Measurements from ENCODE around the gene TMEM63B.
"Not testable (repeated sequence)": the region's sequence is repeated elsewhere in the genome, so short reads cannot be mapped to it uniquely, and the experiment has no call there.

The TMEM63B gene

GRCh38 chr6:44127186-44128019, at the start of gene TMEM63B, which contains the start of gene MRPL14:
Gene TMEM63B (plus strand): TSS chr6:44127554. CDS start chr6:44134585, 7,031 bp downstream.
Gene MRPL14 (minus strand): TSS chr6:44127452. CDS start chr6:44116611, 10,841 bp downstream.
- no peak for DNase-seq

- no peak for DNase-seq
Observed at GRCh38 chr6:44078219-44078826, 49.0 kb upstream of the TMEM63B start.

GRCh38 chr6:44078827-44079671, 48.3 kb upstream of the TMEM63B start:
- no peak for DNase-seq

GRCh38 chr6:44079672-44080071, 47.7 kb upstream of the TMEM63B start:
- DNase-seq: no peak

GRCh38 chr6:44080561-44081521, 46.5 kb upstream of the TMEM63B start:
- no peak for DNase-seq

- no peak for DNase-seq
Observed at GRCh38 chr6:44081753-44082152, 45.6 kb upstream of the TMEM63B start.

- DNase-seq: no peak
Observed at GRCh38 chr6:44082872-44083321, 44.5 kb upstream of the TMEM63B start.

- no peak for DNase-seq
Observed at GRCh38 chr6:44084231-44085014, 42.9 kb upstream of the TMEM63B start.

- DNase-seq: no peak
Observed at GRCh38 chr6:44085219-44085618, 42.1 kb upstream of the TMEM63B start.

- DNase-seq: no peak
Observed at GRCh38 chr6:44086931-44087574, 40.3 kb upstream of the TMEM63B start.

- no peak for DNase-seq
Observed at GRCh38 chr6:44087623-44088022, 39.7 kb upstream of the TMEM63B start.

GRCh38 chr6:44088827-44089590, 38.3 kb upstream of the TMEM63B start:
- DNase-seq: no peak

- DNase-seq: no peak
Observed at GRCh38 chr6:44090465-44090864, 36.9 kb upstream of the TMEM63B start.

- not testable (repeated sequence) for DNase-seq
Observed at GRCh38 chr6:44091356-44091755, 36.0 kb upstream of the TMEM63B start.

GRCh38 chr6:44091981-44092884, 35.1 kb upstream of the TMEM63B start:
- DNase-seq: no peak

GRCh38 chr6:44093066-44093465, 34.3 kb upstream of the TMEM63B start:
- no peak for DNase-seq

GRCh38 chr6:44093750-44094402, 33.5 kb upstream of the TMEM63B start:
- no peak for DNase-seq

Measured in SIG-M5 (cell line).